Measurements from ENCODE around the gene OR5T1.
A peak's percentile ranks its signal among the peaks of the same experiment; 100 is the strongest.

The OR5T1 gene

GRCh38 chr11:56273854-56274253, at the start of gene OR5T1:
TSS of gene OR5T1 (plus strand) at chr11:56274154. CDS start at chr11:56275639, 1,485 bp downstream.
- no peak for DNase-seq

- DNase-seq = no peak
Observed at GRCh38 chr11:56234155-56234554, 39.8 kb upstream of the OR5T1 start, which contains the start of gene OR5T2. TSS of gene OR5T2 (minus strand) at chr11:56234255. CDS start at chr11:56233062, 1,193 bp downstream.

DNA sequence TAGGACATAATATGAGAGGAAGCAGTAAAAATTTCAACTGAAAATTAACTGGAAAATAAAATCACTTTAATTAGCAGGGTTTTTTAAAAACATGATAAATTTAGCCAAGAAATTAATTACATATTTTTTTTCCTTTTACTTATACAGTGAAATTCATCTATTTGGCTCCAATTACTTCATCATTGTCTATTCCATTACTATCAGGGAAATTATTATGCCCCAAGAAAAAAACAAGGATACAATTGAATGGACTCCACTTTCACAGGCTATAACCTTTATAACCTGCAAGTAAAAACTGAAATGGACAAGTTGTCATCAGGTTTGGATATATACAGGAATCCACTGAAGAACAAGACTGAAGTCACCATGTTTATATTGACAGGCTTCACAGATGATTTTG, 22.0 kb upstream of the OR5T1 start, which contains the start of gene OR5T3:
Gene OR5T3 (plus strand): TSS at position 301 of the 400 bp plus-strand sequence. CDS start 0 bp downstream, at position 301.
- DNase-seq = no peak

DNA sequence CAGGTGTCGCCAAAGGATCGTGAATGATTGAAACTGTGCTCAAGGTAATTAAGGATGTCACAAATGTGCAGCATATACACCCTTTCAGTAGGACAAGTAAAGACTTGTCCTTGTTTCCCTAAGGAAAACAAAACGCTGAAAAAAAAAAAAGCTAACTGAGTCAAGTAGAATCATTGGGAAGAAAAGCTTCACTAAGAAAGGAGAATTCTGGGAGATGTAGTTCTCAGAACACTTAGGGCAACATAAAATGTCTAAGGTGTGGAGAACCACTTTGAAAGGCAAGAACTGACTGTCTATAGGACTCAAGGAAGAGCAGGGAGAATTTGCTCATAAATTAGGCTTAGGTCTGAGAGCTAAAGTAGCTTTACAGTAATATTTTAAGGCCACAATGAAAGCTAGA, 2.9 kb upstream of the OR5T1 start:
- peak; percentile 4 for DNase-seq

GRCh38 chr11:56292154-56292553, 18.2 kb downstream of the OR5T1 start, which contains the start of gene OR8H1:
TSS of gene OR8H1 (minus strand) at chr11:56292254. CDS start at chr11:56291062, 1,192 bp downstream.
- no peak for DNase-seq

- DNase-seq = no peak
Observed at GRCh38 chr11:56296898-56297297, 22.9 kb downstream of the OR5T1 start.

GRCh38 chr11:56307836-56308235, 33.9 kb downstream of the OR5T1 start:
- no peak for DNase-seq

- no peak for DNase-seq
Observed at GRCh38 chr11:56314844-56315243, 40.9 kb downstream of the OR5T1 start, which contains the start of gene OR8K3. TSS of gene OR8K3 (plus strand) at chr11:56315144. CDS start at chr11:56318307, 3,163 bp downstream.

Measured in RPMI8226 (cell line).